ENCODE results near the gene ADAM10.

ADAM10 gene, protein sequence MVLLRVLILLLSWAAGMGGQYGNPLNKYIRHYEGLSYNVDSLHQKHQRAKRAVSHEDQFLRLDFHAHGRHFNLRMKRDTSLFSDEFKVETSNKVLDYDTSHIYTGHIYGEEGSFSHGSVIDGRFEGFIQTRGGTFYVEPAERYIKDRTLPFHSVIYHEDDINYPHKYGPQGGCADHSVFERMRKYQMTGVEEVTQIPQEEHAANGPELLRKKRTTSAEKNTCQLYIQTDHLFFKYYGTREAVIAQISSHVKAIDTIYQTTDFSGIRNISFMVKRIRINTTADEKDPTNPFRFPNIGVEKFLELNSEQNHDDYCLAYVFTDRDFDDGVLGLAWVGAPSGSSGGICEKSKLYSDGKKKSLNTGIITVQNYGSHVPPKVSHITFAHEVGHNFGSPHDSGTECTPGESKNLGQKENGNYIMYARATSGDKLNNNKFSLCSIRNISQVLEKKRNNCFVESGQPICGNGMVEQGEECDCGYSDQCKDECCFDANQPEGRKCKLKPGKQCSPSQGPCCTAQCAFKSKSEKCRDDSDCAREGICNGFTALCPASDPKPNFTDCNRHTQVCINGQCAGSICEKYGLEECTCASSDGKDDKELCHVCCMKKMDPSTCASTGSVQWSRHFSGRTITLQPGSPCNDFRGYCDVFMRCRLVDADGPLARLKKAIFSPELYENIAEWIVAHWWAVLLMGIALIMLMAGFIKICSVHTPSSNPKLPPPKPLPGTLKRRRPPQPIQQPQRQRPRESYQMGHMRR

DNA sequence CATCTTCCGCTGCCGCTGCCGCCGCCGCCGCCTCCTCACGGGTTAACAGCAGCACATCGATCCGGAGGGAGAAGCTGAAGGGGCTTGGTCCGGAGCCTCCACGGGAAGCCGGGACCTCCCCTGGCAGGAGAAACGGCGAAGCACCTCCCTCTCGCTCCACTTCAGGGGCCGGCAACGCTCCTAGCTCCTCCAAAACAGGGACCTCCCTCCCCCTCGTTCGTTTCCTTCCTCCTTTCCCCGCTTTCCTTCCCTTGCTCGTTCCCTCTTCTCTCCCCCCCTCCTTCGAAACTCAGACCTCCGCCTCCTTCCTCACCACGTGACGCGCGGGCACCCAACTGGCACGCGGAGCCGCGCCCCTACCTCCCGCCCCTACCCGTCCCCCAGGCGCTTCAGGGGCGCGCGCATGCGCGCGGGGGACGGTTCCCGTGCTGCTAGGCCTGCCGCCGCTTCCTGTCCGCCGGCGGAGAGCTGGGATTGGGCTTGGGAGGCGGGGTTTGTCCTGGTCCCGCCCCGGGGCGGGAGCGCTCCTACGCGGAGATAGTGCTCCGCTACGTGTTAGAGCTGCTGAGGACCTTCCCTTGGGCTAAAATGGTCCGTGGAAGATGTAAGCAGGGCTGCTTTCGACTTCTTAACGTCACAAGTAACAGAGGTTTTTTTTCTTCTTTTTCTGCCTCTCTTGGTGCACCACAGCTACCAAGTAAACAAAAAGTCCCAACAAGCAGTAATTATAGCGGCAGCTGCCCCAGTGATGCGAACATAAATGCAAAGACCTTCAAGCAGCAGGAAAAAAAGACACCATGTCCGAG lies at the start of gene ADAM10:
Gene ADAM10 (minus strand): TSS at position 176 of the 806 bp plus-strand sequence. CDS start 173 bp downstream, at position 3.
- peak within 1 kb of the TSS; percentile 81 for H3K9ac ChIP-seq (ENCODE audit: low read depth, low read length)
- no peaks in the 10 kb centered on the region for H3K36me3 ChIP-seq (ENCODE audit: control insufficient read depth, insufficient read depth, low read length)
- H3K4me3 ChIP-seq (ENCODE audit: low read depth, low read length) = peak within 1 kb of the TSS; percentile 97
- H3K9me3 ChIP-seq (ENCODE audit: control insufficient read depth, insufficient read depth, low read length) = no peaks in the 10 kb centered on the region
- H3K27ac ChIP-seq (ENCODE audit: low read depth, low read length) = peak within 1 kb of the TSS; percentile 98
- H3K27me3 ChIP-seq (ENCODE audit: control insufficient read depth, insufficient read depth, low read length) = no peaks in the 10 kb centered on the region
- H3K4me1 ChIP-seq (ENCODE audit: control insufficient read depth, insufficient read depth, low read length) = peaks cover 16% of the 10 kb centered on the region

DNA sequence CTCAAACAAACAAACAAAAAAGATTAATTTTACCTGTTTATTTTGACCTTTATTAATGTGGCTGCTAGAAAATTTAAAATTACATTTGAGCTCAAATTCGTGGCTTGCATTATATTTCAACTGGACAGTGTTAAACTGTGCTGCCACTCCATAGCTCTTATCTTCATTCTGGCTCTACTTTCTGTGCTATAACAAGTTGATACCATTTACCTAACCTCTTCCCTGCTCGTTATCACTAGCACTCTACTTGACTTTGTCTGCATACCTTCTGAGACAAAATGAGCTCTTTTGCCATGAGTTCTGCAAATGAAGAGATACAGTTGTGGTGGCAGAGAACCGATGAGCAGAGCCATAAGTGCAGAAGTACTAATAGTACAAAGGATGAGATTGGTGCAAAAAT lies 48.0 kb upstream of the ADAM10 start:
- Histone ChIP-seq H3K36me3 (ENCODE audit: control insufficient read depth, insufficient read depth, low read length) (0 out of 2 replicates have a peak, but pooled peaks cover 3% of the 10 kb centered on the region), H3K27me3 (ENCODE audit: control insufficient read depth, insufficient read depth, low read length) (no peaks in the 10 kb centered on the region), H3K4me1 (ENCODE audit: control insufficient read depth, insufficient read depth, low read length) (no peaks in the 10 kb centered on the region), H3K27ac (ENCODE audit: low read depth, low read length) (no peak overlapping the region), H3K9me3 (ENCODE audit: control insufficient read depth, insufficient read depth, low read length) (no peaks in the 10 kb centered on the region), H3K4me3 (ENCODE audit: low read depth, low read length) (no peak overlapping the region), H3K9ac (ENCODE audit: low read depth, low read length) (no peak overlapping the region)

DNA sequence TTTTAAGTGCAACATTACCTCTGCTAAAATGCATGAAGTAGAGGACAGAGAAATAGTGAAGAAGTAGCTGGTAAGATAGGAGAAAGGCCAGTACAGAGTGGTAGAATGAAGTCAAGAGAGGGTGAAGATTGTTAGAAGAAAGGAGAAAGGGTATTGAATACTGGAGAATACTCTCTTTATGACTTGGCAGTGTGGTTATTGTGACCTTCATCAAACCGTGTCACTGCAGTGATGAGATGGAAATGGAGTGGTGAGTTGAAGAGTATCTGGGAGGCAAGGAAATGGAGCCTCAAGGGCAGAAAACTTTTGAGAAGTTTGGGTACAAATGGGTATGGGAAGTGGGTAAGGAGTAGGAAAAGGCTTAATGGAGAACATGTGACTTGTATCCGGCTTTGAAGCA lies 46.3 kb upstream of the ADAM10 start:
- Histone ChIP-seq H3K27ac (ENCODE audit: low read depth, low read length) (no peak overlapping the region), H3K9ac (ENCODE audit: low read depth, low read length) (no peak overlapping the region), H3K4me1 (ENCODE audit: control insufficient read depth, insufficient read depth, low read length) (no peaks in the 10 kb centered on the region), H3K4me3 (ENCODE audit: low read depth, low read length) (no peak overlapping the region), H3K36me3 (ENCODE audit: control insufficient read depth, insufficient read depth, low read length) (no peaks in the 10 kb centered on the region), H3K9me3 (ENCODE audit: control insufficient read depth, insufficient read depth, low read length) (no peaks in the 10 kb centered on the region), H3K27me3 (ENCODE audit: control insufficient read depth, insufficient read depth, low read length) (no peaks in the 10 kb centered on the region)

DNA sequence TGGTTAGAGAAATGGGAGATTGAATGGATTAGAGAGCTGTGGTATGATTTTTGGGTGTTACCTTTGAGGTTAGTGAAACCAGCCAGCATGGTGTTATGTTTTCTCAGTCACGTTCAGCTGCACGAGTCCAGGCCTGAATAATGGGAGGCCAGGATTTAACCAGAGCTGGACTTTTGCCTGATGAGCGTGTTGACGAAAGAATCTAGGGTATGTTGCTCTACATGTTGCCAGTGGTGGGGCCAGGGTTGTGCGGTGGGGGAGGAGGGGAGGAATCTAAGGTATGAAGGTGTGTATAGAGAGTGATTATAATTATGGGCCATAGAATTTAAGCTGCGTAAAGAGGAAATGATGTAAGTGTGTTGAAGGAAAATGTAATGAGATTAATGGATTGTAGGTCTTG lies 44.4 kb upstream of the ADAM10 start:
- H3K4me3 ChIP-seq (ENCODE audit: low read depth, low read length) = no peak overlapping the region
- no peak overlapping the region for H3K9ac ChIP-seq (ENCODE audit: low read depth, low read length)
- H3K9me3 ChIP-seq (ENCODE audit: control insufficient read depth, insufficient read depth, low read length) = no peaks in the 10 kb centered on the region
- no peaks in the 10 kb centered on the region for H3K36me3 ChIP-seq (ENCODE audit: control insufficient read depth, insufficient read depth, low read length)
- H3K4me1 ChIP-seq (ENCODE audit: control insufficient read depth, insufficient read depth, low read length) = no peaks in the 10 kb centered on the region
- H3K27me3 ChIP-seq (ENCODE audit: control insufficient read depth, insufficient read depth, low read length) = no peaks in the 10 kb centered on the region
- H3K27ac ChIP-seq (ENCODE audit: low read depth, low read length) = no peak overlapping the region

DNA sequence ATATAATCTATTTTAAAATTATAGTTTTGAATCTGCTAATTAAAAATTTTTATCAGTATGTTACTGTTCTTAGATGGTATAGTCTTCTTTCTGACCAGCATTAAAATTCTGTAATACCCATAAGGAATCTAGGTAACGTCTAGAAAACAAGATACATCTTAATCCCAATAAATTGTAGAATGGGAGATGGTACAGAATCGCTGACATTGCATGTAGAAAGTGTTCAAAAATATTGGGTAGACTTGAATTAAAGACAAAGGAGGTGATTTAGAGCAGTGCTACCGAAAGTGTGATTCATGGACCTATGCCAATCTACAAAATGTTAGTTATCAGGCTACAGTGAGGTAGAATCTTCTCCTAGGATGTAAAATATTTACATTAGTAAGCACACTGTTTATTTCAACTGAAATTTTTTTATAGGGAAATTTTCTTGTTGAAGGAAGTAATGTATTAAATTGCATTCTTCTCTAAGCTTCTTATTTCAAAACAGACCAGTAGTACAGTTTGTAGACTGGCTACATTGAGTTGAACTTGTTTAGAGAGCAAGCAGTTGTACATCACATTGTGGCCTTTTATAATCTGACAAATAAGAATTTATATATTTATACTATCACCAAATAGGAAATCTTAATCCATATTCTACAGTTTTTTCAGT lies 38.7 kb upstream of the ADAM10 start:
- H3K27me3 ChIP-seq (ENCODE audit: control insufficient read depth, insufficient read depth, low read length) = no peaks in the 10 kb centered on the region
- H3K4me3 ChIP-seq (ENCODE audit: low read depth, low read length) = no peak overlapping the region
- no peaks in the 10 kb centered on the region for H3K4me1 ChIP-seq (ENCODE audit: control insufficient read depth, insufficient read depth, low read length)
- no peak overlapping the region for H3K27ac ChIP-seq (ENCODE audit: low read depth, low read length)
- H3K9ac ChIP-seq (ENCODE audit: low read depth, low read length) = no peak overlapping the region
- H3K36me3 ChIP-seq (ENCODE audit: control insufficient read depth, insufficient read depth, low read length) = 0 out of 2 replicates have a peak, but pooled peaks cover 5% of the 10 kb centered on the region
- no peaks in the 10 kb centered on the region for H3K9me3 ChIP-seq (ENCODE audit: control insufficient read depth, insufficient read depth, low read length)

DNA sequence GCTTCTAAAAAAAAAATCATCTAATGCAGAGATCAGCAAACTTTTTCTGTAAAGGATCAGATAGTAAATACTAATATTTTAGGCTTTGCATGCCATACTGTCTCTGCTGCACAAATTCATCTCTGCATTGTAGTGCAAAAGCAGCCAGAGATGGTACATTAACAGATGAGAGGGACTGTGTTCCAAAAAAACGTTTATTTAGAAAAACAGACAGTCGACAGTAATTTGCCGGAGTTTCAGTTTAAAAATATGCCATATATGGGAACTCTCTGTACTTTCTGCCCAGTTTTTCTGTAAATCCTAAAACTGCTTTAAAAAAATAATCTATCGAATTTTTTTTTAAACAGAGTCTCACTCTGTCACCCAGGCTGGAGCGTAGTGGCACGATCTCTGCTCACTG lies 35.8 kb upstream of the ADAM10 start:
- H3K4me1 ChIP-seq (ENCODE audit: control insufficient read depth, insufficient read depth, low read length) = no peaks in the 10 kb centered on the region
- H3K27ac ChIP-seq (ENCODE audit: low read depth, low read length) = no peak overlapping the region
- 0 out of 2 replicates have a peak, but pooled peaks cover 5% of the 10 kb centered on the region for H3K36me3 ChIP-seq (ENCODE audit: control insufficient read depth, insufficient read depth, low read length)
- H3K4me3 ChIP-seq (ENCODE audit: low read depth, low read length) = no peak overlapping the region
- no peaks in the 10 kb centered on the region for H3K27me3 ChIP-seq (ENCODE audit: control insufficient read depth, insufficient read depth, low read length)
- no peaks in the 10 kb centered on the region for H3K9me3 ChIP-seq (ENCODE audit: control insufficient read depth, insufficient read depth, low read length)
- H3K9ac ChIP-seq (ENCODE audit: low read depth, low read length) = no peak overlapping the region

DNA sequence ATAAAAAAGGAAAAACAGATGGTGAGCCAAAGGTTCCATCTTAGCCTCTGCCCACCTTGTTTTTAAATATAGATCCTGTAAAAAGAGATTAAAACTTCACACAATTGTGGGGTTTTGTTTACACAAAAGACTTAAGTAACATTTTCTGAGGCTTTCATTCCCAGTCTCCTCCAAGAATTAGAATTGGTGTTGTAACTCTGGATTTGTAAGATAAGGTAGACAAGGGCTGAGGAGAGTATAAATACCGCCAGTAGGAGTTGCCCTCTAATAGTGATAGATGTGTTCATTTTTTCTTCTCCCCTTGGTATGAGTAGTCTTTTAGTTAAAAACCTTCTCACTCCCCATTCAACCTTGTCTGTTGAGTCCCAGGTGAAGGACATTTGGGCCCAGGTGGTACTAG lies 30.0 kb upstream of the ADAM10 start:
- Histone ChIP-seq H3K27ac (ENCODE audit: low read depth, low read length) (no peak overlapping the region), H3K9me3 (ENCODE audit: control insufficient read depth, insufficient read depth, low read length) (no peaks in the 10 kb centered on the region), H3K36me3 (ENCODE audit: control insufficient read depth, insufficient read depth, low read length) (no peaks in the 10 kb centered on the region), H3K27me3 (ENCODE audit: control insufficient read depth, insufficient read depth, low read length) (no peaks in the 10 kb centered on the region), H3K4me1 (ENCODE audit: control insufficient read depth, insufficient read depth, low read length) (no peaks in the 10 kb centered on the region), H3K4me3 (ENCODE audit: low read depth, low read length) (no peak overlapping the region), H3K9ac (ENCODE audit: low read depth, low read length) (no peak overlapping the region)

DNA sequence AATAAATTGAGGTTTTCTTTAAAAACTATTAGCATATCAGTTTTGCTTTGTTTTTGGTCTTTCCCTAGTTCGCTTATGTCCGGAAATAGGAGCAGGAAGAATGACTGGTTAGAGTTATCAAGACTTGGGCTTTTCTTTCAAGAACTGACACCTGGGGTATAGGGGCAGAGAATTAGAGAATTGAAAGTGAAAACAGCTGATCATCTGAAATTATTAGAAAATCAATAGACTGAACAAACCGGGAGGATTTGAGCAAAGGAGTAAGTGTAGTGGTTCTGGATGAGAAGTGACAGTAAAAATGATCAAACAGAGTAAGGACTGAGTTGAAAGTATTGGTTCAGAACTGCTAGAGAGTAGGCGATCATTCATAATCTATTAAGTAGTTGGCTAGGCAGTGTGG lies 27.6 kb upstream of the ADAM10 start:
- no peaks in the 10 kb centered on the region for H3K27me3 ChIP-seq (ENCODE audit: control insufficient read depth, insufficient read depth, low read length)
- H3K27ac ChIP-seq (ENCODE audit: low read depth, low read length) = no peak overlapping the region
- H3K36me3 ChIP-seq (ENCODE audit: control insufficient read depth, insufficient read depth, low read length) = no peaks in the 10 kb centered on the region
- H3K9me3 ChIP-seq (ENCODE audit: control insufficient read depth, insufficient read depth, low read length) = no peaks in the 10 kb centered on the region
- H3K4me1 ChIP-seq (ENCODE audit: control insufficient read depth, insufficient read depth, low read length) = peaks cover 16% of the 10 kb centered on the region
- no peak overlapping the region for H3K4me3 ChIP-seq (ENCODE audit: low read depth, low read length)
- no peak overlapping the region for H3K9ac ChIP-seq (ENCODE audit: low read depth, low read length)

DNA sequence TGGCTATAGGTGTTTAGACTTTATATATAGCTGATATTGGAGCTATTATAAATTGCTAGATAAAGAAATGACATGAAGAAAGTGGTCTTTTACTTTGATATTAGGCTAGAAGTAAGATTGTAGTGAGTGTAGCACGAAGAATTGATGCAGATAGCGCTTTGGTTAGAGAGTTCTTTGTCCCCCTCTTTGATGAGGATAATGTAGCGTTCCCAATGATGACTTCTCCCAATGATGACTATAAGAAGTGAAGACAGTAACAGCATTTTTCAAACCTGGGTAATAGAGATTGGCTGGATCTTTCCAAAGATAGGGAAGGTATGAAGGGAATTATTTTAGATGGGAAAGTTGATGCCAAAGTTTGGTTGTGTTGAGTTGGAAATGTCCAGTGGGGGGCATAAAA lies 25.9 kb upstream of the ADAM10 start:
- H3K27ac ChIP-seq (ENCODE audit: low read depth, low read length) = no peak overlapping the region
- peaks cover 18% of the 10 kb centered on the region for H3K4me1 ChIP-seq (ENCODE audit: control insufficient read depth, insufficient read depth, low read length)
- H3K27me3 ChIP-seq (ENCODE audit: control insufficient read depth, insufficient read depth, low read length) = no peaks in the 10 kb centered on the region
- H3K36me3 ChIP-seq (ENCODE audit: control insufficient read depth, insufficient read depth, low read length) = no peaks in the 10 kb centered on the region
- no peak overlapping the region for H3K9ac ChIP-seq (ENCODE audit: low read depth, low read length)
- H3K9me3 ChIP-seq (ENCODE audit: control insufficient read depth, insufficient read depth, low read length) = no peaks in the 10 kb centered on the region
- H3K4me3 ChIP-seq (ENCODE audit: low read depth, low read length) = no peak overlapping the region

DNA sequence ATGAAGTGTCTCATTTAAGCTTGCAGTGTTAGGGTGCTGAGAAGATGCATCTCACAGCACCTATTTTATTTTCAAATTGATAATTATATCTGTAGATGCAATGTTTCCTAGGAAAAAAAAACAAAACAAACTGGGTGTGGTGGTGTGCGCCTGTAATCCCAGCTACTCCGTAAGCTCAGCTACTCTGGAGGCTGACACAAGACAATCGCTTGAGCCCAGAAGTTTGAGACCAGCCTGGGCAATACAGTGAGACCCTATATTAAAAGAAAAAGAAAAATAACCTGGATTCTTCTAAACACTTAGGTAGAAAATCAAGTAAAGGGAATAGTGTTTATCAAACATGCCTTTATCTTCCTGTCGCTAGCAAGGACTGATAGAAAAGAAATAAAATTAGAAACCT lies 23.5 kb upstream of the ADAM10 start:
- Histone ChIP-seq H3K36me3 (ENCODE audit: control insufficient read depth, insufficient read depth, low read length) (no peaks in the 10 kb centered on the region), H3K27ac (ENCODE audit: low read depth, low read length) (no peak overlapping the region), H3K4me3 (ENCODE audit: low read depth, low read length) (peak overlapping the region; percentile 82), H3K9ac (ENCODE audit: low read depth, low read length) (no peak overlapping the region), H3K9me3 (ENCODE audit: control insufficient read depth, insufficient read depth, low read length) (no peaks in the 10 kb centered on the region), H3K27me3 (ENCODE audit: control insufficient read depth, insufficient read depth, low read length) (no peaks in the 10 kb centered on the region), H3K4me1 (ENCODE audit: control insufficient read depth, insufficient read depth, low read length) (peaks cover 23% of the 10 kb centered on the region)

All from HUES48 (cell line).